Fibroblast of skin of abdomen (primary cell): ENCODE measurements around the gene RAB11A. TPM values are rescaled to one million over a fixed set of nuclear protein-coding genes. Genes with fewer than 3 reads are reported as not detected.

ENCODE experiments used
- DNase-seq: peaks from one replicate; pipeline ENCODE4 v3.0.0-alpha.2; 2013
- polyA plus RNA-seq, 2 experiments: library from polyadenylated mRNA; unstranded; fragments of 120-200 nt; gene quantifications; one replicate each; pipeline ENCODE4 v1.2.1, GENCODE V29; 2013; ENCODE audit not compliant: insufficient read length in 2 of 2

The RAB11A gene
- polyA plus RNA-seq (2013, experiment 1 of 2; ENCODE audit: insufficient read length): 147 TPM
- 149 TPM for polyA plus RNA-seq (2013, experiment 2 of 2; ENCODE audit: insufficient read length)

- peak; percentile 98 for DNase-seq
Measured at GRCh38 chr15:65869126-65869953, at the start of gene RAB11A. Gene RAB11A, plus strand, starts transcription at chr15:65869491. Its CDS starts 95 bp downstream, at chr15:65869586.

DNA sequence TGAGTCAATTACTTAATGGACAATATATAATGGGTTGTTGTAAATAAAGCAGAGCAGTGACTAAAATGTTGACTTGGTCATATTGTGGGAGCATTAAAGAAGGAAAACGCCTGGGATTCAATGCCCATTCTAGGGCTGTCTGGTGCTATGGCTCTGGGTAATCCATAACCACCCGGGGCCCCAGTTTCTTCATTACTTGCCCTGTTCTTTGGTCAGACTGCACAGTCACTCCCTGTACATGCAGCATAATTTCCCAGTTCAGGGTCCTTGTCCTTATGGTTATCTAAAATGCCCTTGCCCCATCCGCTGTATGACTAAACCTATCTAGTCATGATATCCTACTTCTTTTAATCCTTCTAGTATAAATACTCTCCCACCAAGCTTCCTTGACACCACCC lies 49.7 kb upstream of the RAB11A start:
- DNase-seq: no peak

GRCh38 chr15:65821070-65821469 lies 48.2 kb upstream of the RAB11A start:
- no peak for DNase-seq

DNA sequence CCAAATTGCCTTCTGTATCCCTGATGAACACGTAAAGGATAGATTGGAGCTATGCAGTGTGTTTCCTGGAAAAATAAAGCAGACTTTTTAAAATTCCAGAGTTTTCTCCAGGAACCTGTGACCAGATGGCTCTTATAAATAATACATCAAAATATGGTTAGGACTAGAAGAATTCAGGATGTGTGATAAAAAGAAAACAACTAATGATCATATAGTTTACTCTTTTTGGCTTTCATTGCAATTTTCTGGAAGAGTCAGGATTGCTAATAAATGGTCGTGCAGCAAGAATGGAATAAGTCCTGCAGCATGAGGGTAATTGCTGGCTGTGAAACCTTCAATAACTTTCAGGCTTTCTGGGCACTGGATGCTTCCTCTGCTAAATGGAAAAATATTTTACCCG lies 47.0 kb upstream of the RAB11A start:
- no peak for DNase-seq

DNA sequence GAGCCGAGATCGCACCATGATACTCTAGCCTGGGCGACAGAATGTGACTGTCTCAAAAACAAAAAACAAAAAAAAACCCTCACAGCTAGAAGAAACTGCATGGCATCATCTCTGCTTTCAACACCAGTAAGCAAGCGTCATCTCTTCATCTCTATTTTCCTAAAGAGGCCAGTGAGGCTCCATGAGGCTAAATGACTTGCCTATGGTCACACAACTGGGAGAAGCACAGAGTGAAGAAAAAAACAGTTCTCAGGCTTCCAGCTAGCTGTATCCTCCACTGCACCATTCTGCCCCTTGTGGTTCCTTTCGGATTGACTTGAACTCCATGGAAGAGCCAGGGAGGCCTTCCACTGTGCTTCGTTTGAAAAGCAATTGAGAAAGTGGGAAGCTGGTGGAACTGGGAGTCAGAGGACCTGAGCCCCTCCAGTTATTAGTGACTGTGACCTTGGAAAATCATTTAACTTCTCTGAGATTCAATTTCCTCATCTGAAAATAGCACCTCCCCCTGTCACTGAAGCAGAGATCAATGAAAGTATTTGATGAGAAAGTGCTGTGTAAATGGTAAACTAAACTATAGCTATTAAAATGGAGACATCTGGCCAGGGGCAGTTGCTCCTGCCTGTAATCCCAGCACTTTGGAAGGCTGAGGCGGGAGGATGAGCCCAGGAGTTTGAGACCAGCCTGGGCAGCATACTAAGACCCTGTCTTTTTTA lies 45.1 kb upstream of the RAB11A start:
- DNase-seq: peak; percentile 56

DNA sequence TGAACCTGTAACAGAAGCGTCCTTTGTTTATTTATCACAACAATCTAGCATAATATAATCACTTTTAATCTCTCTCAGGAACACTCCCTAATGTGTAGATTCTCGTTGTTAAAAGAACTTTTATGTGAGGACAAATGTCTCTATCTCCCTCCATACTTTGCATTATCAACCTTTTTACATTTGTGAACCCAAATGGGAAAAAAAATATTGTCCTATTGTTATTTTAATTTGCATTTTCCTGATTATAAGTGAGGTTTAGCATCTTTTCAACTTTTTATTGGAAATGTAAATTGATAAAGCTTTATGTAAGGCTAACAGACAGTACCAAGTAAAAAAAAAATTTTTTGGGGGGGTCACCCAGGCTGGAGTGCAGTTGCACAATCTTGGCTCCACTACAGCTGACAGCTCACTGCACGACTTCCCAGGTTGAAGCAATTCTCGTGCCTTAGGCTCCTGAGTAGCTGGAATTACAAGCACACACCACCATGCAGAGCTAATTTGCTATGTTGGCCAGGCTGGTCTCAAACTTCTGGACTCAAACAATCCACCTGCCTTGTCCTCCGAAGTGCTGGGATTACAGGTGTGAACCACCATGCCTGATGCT lies 44.2 kb upstream of the RAB11A start:
- peak; percentile 31 for DNase-seq

GRCh38 chr15:65827065-65827464 lies 42.2 kb upstream of the RAB11A start:
- DNase-seq: no peak

- DNase-seq: no peak
Measured at GRCh38 chr15:65828585-65828984, 40.7 kb upstream of the RAB11A start.

- no peak for DNase-seq
Measured at GRCh38 chr15:65829130-65829764, 40.0 kb upstream of the RAB11A start.

- DNase-seq: peak; percentile 68
Measured at GRCh38 chr15:65832549-65833364, 36.5 kb upstream of the RAB11A start.

- no peak for DNase-seq
Measured at GRCh38 chr15:65833501-65834205, 35.6 kb upstream of the RAB11A start.

GRCh38 chr15:65834603-65835282 lies 34.5 kb upstream of the RAB11A start:
- DNase-seq: no peak

DNA sequence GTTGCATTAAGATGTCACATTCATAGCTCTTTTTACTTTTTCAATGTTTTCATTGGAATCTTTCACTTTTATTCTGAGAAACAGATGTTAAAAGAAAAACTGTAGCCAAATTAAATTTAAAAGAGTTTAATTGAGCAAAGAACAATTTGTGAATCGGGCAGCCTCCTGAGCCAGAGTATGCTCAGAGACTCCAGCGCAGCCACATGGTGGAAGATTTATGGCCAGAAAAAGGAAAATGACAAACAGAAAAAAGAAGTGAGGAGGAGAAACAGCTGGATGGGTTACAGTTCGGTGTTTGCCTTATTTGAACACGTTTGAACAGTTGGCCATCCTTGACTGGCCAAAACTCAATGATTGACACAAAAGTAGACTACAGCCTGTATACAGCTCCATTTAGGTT lies 33.8 kb upstream of the RAB11A start:
- no peak for DNase-seq

DNA sequence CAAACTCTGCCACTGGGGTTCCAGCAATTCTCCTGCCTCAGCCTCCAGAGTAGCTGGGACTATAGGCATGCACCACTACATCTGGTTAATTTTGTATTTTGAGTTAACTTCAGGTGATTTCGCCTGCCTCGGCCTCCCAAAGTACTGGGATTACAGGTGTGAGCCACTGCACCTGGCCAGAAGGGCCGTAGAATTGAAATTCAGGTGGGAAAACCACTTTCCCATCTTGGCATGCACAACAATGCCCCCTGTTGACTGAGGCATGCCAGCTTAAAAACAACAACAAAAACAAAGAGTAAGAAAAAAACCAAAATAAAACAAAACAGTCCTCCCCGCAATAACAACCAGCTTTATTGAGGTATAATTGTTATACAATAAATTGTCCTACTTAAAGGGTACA lies 32.6 kb upstream of the RAB11A start:
- DNase-seq: no peak

- DNase-seq: no peak
Measured at GRCh38 chr15:65837301-65838294, 31.7 kb upstream of the RAB11A start.

GRCh38 chr15:65839354-65839901 lies 29.9 kb upstream of the RAB11A start:
- no peak for DNase-seq

GRCh38 chr15:65839985-65840384 lies 29.3 kb upstream of the RAB11A start:
- DNase-seq: no peak

DNA sequence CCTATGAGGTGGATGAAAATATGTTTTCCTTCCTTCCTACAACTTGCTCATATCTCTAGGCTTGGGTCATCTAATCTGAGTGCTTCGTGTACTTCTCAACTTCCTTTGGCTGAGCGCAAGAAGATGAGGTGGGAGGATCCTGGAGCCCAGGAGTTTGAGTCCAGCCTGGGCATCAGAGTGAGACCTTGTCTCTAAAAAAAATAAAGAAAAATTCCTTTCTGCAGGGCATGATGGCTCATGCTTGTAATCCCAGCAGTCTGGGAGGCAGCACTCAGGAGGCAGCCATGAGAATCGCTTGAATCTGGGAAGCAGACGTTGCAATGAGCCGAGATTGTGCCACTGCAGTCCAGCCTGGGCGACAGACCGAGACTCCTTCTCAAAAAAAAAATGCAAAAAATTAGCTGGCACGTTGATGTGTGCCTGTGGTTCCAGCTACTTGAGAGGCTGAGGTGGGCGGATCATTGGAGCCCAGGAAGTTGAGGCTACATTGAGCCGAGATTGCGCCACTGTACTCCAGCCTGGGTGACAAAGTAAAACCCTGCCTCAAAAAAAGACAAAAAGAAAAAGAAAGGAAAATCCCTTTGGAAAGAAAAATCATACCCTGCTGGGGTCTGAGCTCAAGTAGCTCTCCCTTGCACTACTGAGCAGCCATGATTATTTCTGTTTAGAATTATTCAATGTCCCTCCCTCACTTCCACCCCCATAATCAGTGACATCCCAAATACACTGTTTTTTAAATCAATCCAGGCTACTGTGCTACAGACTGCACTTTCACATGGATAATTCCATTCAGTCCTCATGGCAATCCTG lies 28.0 kb upstream of the RAB11A start:
- peak; percentile 27 for DNase-seq
